ENCODE measurements around the gene CLN5. TPM values are rescaled to one million over a fixed set of nuclear protein-coding genes. Genes with fewer than 3 reads are reported as not detected.

Gene CLN5
- polyA plus RNA-seq, 1 donor from 2014 or later = 25.9 TPM

DNA sequence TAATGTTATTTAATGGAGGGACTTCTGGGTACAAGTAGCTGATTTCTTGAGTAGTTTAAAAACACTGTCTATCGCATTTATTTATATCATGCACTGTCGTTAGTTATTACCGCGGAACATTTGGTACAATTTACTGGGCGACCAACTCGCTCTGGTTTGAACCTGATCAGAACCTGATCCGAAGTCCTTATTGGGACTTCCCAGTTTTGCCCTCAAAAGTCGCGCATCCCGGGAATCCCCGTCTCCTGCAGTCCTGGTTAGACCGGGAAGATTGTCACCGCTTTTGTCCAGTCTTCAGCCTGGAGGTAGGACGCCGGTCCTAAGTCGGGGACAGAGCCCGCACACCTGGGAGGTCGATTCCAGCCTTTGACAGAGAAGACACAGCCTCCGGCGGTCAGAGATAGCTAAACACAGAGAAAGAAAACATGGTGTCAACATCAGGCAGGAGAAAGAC is 694 bp downstream of the CLN5 start:
- peak overlapping the region; percentile 90 for H2AFZ ChIP-seq (ENCODE audit: low read depth, low read length)
- TF ChIP-seq, protein P1, sequence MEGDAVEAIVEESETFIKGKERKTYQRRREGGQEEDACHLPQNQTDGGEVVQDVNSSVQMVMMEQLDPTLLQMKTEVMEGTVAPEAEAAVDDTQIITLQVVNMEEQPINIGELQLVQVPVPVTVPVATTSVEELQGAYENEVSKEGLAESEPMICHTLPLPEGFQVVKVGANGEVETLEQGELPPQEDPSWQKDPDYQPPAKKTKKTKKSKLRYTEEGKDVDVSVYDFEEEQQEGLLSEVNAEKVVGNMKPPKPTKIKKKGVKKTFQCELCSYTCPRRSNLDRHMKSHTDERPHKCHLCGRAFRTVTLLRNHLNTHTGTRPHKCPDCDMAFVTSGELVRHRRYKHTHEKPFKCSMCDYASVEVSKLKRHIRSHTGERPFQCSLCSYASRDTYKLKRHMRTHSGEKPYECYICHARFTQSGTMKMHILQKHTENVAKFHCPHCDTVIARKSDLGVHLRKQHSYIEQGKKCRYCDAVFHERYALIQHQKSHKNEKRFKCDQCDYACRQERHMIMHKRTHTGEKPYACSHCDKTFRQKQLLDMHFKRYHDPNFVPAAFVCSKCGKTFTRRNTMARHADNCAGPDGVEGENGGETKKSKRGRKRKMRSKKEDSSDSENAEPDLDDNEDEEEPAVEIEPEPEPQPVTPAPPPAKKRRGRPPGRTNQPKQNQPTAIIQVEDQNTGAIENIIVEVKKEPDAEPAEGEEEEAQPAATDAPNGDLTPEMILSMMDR (IDR thresholded peaks at IDR 0.05; ENCODE audit: poor library complexity, severe bottlenecking) = no peak
- TF ChIP-seq POLR2AphosphoS5 (IDR thresholded peaks at IDR 0.05) (no peak), SMC3 (conservative IDR thresholded peaks at IDR 0.05; ENCODE audit: poor library complexity) (no peak), EZH2 (IDR thresholded peaks at IDR 0.05; ENCODE audit: borderline replicate concordance, insufficient read depth, low read length, poor library complexity, severe bottlenecking) (no peak), MXI1 (conservative IDR thresholded peaks at IDR 0.05; ENCODE audit: poor library complexity, severe bottlenecking) (no peak), RAD21 (conservative IDR thresholded peaks at IDR 0.05) (no peak), EP300 (conservative IDR thresholded peaks at IDR 0.05; ENCODE audit: poor library complexity, severe bottlenecking) (no peak), TAF1 (IDR thresholded peaks at IDR 0.05; ENCODE audit: low read depth) (no peak)
- TF ChIP-seq, protein P2, sequence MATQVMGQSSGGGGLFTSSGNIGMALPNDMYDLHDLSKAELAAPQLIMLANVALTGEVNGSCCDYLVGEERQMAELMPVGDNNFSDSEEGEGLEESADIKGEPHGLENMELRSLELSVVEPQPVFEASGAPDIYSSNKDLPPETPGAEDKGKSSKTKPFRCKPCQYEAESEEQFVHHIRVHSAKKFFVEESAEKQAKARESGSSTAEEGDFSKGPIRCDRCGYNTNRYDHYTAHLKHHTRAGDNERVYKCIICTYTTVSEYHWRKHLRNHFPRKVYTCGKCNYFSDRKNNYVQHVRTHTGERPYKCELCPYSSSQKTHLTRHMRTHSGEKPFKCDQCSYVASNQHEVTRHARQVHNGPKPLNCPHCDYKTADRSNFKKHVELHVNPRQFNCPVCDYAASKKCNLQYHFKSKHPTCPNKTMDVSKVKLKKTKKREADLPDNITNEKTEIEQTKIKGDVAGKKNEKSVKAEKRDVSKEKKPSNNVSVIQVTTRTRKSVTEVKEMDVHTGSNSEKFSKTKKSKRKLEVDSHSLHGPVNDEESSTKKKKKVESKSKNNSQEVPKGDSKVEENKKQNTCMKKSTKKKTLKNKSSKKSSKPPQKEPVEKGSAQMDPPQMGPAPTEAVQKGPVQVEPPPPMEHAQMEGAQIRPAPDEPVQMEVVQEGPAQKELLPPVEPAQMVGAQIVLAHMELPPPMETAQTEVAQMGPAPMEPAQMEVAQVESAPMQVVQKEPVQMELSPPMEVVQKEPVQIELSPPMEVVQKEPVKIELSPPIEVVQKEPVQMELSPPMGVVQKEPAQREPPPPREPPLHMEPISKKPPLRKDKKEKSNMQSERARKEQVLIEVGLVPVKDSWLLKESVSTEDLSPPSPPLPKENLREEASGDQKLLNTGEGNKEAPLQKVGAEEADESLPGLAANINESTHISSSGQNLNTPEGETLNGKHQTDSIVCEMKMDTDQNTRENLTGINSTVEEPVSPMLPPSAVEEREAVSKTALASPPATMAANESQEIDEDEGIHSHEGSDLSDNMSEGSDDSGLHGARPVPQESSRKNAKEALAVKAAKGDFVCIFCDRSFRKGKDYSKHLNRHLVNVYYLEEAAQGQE (IDR thresholded peaks at IDR 0.05; ENCODE audit: borderline replicate concordance) = no peak
- H3K9me3 ChIP-seq (ENCODE audit: low read length) = no peaks in the 10 kb centered on the region
- no peaks in the 10 kb centered on the region for H3K9me2 ChIP-seq (ENCODE audit: insufficient read depth, low read length)
- H3K9ac ChIP-seq (ENCODE audit: low read length) = peak overlapping the region; percentile 83
- no peaks in the 10 kb centered on the region for H3K36me3 ChIP-seq (ENCODE audit: insufficient read depth, low read length)
- peak overlapping the region; percentile 94 for H3K4me3 ChIP-seq (ENCODE audit: low read length)
- no peaks in the 10 kb centered on the region for H3K79me2 ChIP-seq (replicated peaks; ENCODE audit: insufficient read depth, low read length)
- H3K27me3 ChIP-seq (ENCODE audit: insufficient read depth, low read depth, low read length) = no peaks in the 10 kb centered on the region
- H3K27ac ChIP-seq (ENCODE audit: low read length) = peak overlapping the region; percentile 68
- no peaks in the 10 kb centered on the region for H3F3A ChIP-seq (ENCODE audit: insufficient read depth, low read length, poor library complexity, severe bottlenecking)
- H4K20me1 ChIP-seq (ENCODE audit: insufficient read depth) = no peaks in the 10 kb centered on the region
- peak overlapping the region; percentile 66 for H3K4me2 ChIP-seq (ENCODE audit: low read length)

- H3K9me3 ChIP-seq (ENCODE audit: low read length) = no peaks in the 10 kb centered on the region
- H3K27ac ChIP-seq (ENCODE audit: low read length) = no peak overlapping the region
- peak overlapping the region; percentile 83 for H3K9ac ChIP-seq (ENCODE audit: low read length)
- H3K36me3 ChIP-seq (ENCODE audit: insufficient read depth, low read length) = no peaks in the 10 kb centered on the region
- H2AFZ ChIP-seq (ENCODE audit: low read depth, low read length) = no peak overlapping the region
- H3K4me3 ChIP-seq (ENCODE audit: low read length) = peak overlapping the region; percentile 94
- no peaks in the 10 kb centered on the region for H3K79me2 ChIP-seq (replicated peaks; ENCODE audit: insufficient read depth, low read length)
- no peaks in the 10 kb centered on the region for H4K20me1 ChIP-seq (ENCODE audit: insufficient read depth)
- H3F3A ChIP-seq (ENCODE audit: insufficient read depth, low read length, poor library complexity, severe bottlenecking) = no peaks in the 10 kb centered on the region
- peak overlapping the region; percentile 66 for H3K4me2 ChIP-seq (ENCODE audit: low read length)
- TF ChIP-seq EP300 (conservative IDR thresholded peaks at IDR 0.05; ENCODE audit: poor library complexity, severe bottlenecking) (no peak), RAD21 (conservative IDR thresholded peaks at IDR 0.05) (no peak), MXI1 (conservative IDR thresholded peaks at IDR 0.05; ENCODE audit: poor library complexity, severe bottlenecking) (no peak), EZH2 (IDR thresholded peaks at IDR 0.05; ENCODE audit: borderline replicate concordance, insufficient read depth, low read length, poor library complexity, severe bottlenecking) (no peak), TAF1 (IDR thresholded peaks at IDR 0.05; ENCODE audit: low read depth) (no peak), POLR2AphosphoS5 (IDR thresholded peaks at IDR 0.05) (no peak), SMC3 (conservative IDR thresholded peaks at IDR 0.05; ENCODE audit: poor library complexity) (no peak)
- TF ChIP-seq, protein P1 (IDR thresholded peaks at IDR 0.05; ENCODE audit: poor library complexity, severe bottlenecking) = no peak
- TF ChIP-seq, protein P2 (IDR thresholded peaks at IDR 0.05; ENCODE audit: borderline replicate concordance) = no peak
- no peaks in the 10 kb centered on the region for H3K27me3 ChIP-seq (ENCODE audit: insufficient read depth, low read depth, low read length)
- no peaks in the 10 kb centered on the region for H3K9me2 ChIP-seq (ENCODE audit: insufficient read depth, low read length)
Observed at GRCh38 chr13:76993021-76993420, 1.1 kb downstream of the CLN5 start.
